ENCODE measurements around the gene ACER1.
"Not testable (repeated sequence)": the region's sequence is repeated elsewhere in the genome, so short reads cannot be mapped to it uniquely, and the experiment has no call there.

The ACER1 gene

DNA sequence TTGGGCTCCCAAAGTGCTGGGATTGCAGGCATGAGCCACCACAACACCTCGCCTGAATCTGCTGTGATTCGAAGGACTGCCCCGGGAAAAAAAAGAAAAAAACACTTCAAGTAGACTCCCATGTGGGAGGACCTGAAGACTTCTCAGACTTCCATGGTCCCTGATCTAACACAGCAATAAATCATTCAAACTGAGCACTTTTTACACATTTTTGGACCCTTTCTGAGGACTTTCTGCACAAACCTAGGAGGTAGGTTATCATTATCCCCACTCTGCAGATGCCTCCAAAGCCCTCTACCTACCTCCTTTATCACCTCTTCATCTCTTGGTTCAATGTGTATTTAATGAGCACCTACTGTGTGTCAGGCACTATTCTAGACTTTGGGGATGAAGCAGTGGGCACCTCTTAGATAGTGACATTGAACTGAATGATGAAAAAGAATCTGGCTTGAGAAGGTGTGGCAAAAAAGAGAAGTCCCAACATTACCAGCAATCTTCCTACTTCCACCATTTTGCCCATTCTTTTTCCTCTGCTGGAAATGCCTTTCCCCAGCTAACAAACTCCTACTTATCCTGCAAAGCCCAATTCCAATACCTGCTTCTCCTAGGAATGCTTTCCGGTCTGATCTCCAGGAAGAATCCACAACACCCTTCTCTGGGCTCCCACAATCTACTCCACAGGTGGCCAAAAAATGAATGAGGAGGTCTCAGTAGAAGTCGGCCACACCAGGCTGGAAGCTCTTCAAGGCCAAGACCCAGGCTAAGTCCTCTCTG lies 26.3 kb upstream of the ACER1 start:
- in situ Hi-C loops (cut with MboI; ENCODE audit: low pct_unique_long_range_greater_than_20kb, low sequenced_read_pairs) = no loop called here
- no peak for DNase-seq

DNA sequence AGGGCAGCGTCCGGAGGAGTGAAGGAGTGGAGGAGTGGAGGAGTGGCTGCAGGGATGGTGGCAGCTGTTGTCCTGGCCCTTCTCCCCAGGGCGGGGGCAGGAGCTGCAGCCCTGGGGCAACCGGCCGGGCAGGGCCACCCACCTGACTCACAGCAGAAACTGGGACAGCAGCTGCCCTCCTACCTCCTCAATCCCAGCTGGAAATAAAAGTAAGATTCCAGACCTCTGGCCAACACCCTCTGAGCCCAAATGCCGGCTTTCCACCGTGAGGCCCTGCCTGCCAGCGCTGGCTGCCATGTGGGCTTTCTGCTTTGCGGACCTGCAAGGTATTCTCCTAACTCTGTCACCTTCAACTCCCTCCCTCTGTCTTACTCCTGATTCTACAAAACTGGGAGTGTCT lies 24.6 kb upstream of the ACER1 start:
- in situ Hi-C loops (cut with MboI; ENCODE audit: low pct_unique_long_range_greater_than_20kb, low sequenced_read_pairs) = no loop called here

DNA sequence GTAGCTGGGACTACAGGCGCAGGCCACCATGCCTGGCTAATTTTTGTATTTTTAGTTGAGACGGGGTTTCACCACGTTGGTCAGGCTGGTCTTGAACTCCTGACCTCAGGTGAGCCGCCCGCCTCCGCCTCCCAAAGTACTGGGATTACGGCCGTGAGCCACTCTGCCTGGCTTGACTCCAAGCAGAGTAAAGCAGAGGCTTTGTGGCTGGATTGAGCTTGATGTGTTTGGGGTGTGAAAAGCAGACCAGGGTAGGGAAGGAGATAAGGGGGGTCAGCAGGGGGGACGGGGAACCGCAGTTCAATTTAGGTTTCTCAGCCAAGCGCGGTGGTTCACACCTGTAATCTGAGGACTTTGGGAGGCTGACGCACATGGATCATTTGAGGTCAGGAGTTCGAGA lies 23.8 kb upstream of the ACER1 start:
- in situ Hi-C loops (cut with MboI; ENCODE audit: low pct_unique_long_range_greater_than_20kb, low sequenced_read_pairs) = no loop called here
- DNase-seq = no peak

More for the DNA sequence above, 24.6 kb upstream of the ACER1 start:
- no peak for DNase-seq

DNA sequence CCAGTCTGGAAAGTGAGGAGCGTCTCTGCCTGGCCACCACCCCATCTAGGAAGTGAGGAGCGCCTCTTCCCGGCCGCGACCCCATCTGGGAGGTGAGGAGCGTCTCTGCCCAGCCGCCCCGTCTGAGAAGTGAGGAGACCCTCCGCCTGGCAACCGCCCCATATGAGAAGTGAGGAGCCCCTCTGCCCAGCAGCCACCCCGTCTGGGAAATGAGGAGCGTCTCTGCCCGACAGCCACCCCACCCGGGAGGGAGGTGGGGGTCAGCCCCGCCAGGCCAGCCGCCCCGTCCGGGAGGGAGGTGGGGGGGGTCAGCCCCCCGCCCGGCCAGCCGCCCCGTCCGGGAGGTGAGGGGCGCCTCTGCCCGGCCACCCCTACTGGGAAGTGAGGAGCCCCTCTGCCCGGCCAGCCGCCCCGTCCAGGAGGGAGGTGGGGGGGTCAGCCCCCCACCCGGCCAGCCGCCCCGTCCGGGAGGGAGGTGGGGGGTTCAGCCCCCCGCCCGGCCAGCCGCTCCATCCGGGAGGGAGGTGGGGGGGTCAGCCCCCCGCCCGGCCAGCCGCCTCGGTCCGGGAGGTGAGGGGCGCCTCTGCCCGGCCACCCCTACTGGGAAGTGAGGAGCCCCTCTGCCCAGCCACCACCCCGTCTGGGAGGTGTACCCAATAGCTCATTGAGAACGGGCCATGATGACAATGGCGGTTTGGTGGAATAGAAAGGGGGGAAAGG lies 22.1 kb upstream of the ACER1 start:
- in situ Hi-C loops (cut with MboI; ENCODE audit: low pct_unique_long_range_greater_than_20kb, low sequenced_read_pairs); DNase-seq: not testable (repeated sequence)

DNA sequence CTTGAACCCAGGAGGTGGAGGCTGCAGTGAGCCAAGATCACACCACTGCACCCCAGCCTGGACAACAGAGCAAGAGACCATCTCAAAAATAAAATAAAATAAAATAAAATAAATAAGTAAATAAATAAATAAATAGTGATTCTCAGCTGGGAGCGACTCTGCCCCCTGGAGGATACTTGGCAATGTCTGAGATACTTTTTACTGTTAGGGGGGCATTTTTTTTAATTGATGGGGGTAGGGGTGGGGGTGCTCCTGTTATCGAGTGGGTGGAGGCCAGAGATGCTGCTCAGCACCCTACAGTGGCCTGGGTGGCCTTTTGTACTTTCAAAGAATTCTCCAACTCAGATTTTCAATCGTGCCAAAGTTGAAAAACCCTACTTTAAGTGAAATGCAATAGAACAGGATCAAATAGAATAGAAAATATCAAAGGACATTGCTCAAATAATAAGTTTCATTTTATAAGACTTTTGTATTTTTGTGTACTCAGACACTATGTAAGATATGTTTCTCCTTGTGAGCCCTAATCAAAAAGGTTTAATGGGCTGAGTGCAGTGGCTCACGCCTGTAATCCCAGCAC lies 20.8 kb upstream of the ACER1 start:
- in situ Hi-C loops (cut with MboI; ENCODE audit: low pct_unique_long_range_greater_than_20kb, low sequenced_read_pairs) = no loop called here
- no peak for DNase-seq

GRCh38 chr19:6352381-6353165 lies 19.2 kb upstream of the ACER1 start:
- in situ Hi-C loops (cut with MboI; ENCODE audit: low pct_unique_long_range_greater_than_20kb, low sequenced_read_pairs) = no loop called here
- DNase-seq = no peak

DNA sequence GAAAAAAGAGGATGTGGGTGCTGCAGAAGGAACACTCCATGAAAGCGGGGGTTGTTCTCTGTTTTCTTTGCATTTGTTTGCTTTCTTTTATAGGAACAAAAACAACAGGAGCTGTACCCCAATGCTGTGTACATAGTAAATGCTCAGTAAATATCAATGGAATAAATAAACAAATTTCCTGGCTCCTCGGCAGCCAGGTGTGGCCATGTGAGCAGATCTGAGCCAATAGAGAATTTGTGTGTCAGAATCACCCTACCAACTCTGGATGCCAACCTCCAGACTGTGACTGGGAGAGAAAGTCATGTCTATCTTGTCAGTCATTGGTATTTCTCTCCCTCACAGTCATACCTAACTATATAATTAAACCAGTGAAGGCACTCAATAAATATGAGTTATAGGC lies 17.3 kb upstream of the ACER1 start:
- no peak for DNase-seq

GRCh38 chr19:6349271-6349670 lies 15.9 kb upstream of the ACER1 start:
- DNase-seq; in situ Hi-C loops (cut with MboI; ENCODE audit: low pct_unique_long_range_greater_than_20kb, low sequenced_read_pairs): not testable (repeated sequence)

More for the DNA sequence above, 17.3 kb upstream of the ACER1 start:
- in situ Hi-C loops (cut with MboI; ENCODE audit: low pct_unique_long_range_greater_than_20kb, low sequenced_read_pairs) = no loop called here

- in situ Hi-C loops (cut with MboI; ENCODE audit: low pct_unique_long_range_greater_than_20kb, low sequenced_read_pairs) = no loop called here
- DNase-seq = peak; percentile 16
Observed at GRCh38 chr19:6343462-6343861, 10.1 kb upstream of the ACER1 start.

DNA sequence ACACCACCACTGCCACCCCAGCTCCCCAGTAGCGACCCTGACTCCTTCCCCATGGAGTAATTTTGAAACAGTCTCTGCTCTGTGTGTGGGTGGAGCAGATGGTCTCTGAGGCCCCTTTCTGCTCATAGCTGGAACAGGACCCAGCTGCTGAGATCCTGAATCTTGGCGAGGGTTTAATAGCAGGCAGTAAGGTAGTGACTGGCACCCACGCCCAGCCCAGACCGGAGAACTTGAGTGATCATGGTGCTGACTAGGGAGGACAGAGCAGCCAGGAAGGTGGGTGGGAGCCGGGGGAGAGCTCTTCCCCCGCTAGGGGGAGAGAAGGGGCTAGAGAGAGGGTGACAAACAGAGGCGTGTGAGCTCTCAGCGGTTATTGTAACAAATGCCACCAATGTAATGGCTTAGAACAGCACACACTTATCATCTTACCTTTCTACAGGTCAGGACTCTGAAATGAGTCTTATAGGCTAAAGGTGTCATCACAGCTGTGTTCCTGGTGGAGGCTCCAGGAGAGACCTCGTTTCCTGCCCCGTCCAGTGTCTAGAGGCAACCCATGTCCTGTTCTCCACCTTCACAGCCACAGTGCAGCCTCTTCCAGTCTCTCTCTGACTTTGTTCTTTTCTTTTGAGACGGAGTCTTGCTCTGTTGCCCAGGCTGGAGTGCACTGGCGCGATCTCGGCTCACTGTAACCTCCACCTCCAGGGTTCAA lies 7.2 kb upstream of the ACER1 start:
- DNase-seq = peak; percentile 33
- in situ Hi-C loops (cut with MboI; ENCODE audit: low pct_unique_long_range_greater_than_20kb, low sequenced_read_pairs) = no loop called here

- no peak for DNase-seq
- in situ Hi-C loops (cut with MboI; ENCODE audit: low pct_unique_long_range_greater_than_20kb, low sequenced_read_pairs) = no loop called here
Observed at GRCh38 chr19:6334490-6335285, 1.3 kb upstream of the ACER1 start.

DNA sequence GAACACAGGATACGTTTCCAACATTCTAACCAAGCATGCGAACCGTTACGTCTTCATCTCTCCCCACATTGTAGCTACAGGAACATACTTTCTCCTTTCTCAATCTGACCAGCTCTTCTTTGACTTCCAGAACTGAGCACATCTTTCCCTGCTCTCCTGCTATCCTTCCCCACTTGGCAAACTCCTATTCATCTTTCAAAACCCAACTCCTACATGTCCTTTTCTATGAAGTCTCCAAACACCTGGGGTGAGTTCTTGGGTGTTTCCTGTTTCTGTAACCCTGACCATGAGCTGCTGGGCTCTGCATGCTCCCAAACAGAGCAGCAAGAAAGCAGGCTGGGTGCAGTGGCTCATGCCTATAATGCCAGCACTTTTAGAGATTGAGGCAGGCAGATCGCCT lies 6.6 kb downstream of the ACER1 start:
- in situ Hi-C loops (cut with MboI; ENCODE audit: low pct_unique_long_range_greater_than_20kb, low sequenced_read_pairs) = no loop called here
- no peak for DNase-seq

DNA sequence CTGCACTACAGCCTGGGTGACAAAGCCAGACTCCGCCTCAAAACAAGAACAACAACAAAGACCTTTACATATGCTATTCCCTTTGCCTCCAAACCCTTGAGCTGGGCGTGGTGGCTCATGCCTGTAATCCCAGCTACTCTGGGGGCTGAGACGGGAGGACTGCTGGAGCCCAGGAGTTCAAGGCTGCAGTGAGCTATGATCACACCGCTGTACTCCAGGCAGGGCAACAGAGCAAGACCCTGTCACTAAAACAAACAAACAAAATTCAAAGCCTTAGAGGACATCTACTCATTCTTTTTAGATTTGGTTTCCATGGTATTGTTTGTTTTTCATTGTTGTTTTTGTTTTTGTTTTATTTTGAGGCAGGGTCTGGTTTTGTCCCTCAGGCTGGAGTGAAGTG lies 7.8 kb downstream of the ACER1 start:
- no peak for DNase-seq
- in situ Hi-C loops (cut with MboI; ENCODE audit: low pct_unique_long_range_greater_than_20kb, low sequenced_read_pairs) = no loop called here

DNA sequence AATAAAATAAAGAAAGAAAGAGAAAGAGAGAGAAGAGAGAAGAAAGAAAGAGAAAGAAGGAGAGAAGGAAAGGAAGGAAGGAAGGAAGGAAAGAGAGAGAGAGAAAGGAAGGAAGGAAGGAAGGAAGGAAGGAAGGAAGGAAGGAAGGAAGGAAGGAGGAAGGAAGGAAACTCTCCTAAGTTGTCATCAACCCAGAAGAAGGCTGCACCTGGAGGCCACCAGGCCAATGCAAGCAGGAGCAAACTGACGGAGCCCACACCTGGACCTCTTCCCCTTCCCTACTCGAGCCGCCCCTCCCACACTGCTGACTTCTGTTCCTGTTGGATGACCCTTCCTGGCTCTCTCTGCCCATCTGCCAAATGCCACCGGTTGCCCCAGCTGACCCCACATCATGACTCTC lies 8.7 kb downstream of the ACER1 start:
- in situ Hi-C loops (cut with MboI; ENCODE audit: low pct_unique_long_range_greater_than_20kb, low sequenced_read_pairs) = no loop called here
- DNase-seq = no peak

GRCh38 chr19:6322284-6322683 lies 11.1 kb downstream of the ACER1 start:
- in situ Hi-C loops (cut with MboI; ENCODE audit: low pct_unique_long_range_greater_than_20kb, low sequenced_read_pairs) = no loop called here

DNA sequence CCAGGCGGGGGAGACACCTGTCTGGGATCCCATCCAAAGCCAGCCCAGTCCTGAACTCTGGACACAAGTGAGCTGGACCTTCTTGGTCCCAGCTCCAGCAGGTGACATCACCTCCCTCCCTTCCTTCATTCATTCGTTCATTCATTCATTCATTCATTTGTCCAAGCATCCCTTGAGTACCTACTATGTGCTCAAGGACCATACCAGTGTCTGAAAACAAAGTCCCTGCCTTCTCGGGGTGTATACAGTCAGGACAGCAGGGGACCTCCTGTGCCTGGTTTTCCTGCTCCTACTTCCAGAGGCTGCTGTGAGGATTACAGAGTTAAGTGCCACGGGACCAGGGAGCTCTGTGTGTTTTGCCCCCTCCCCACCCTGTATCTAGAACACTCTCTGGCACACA lies 14.0 kb downstream of the ACER1 start:
- no peak for DNase-seq
- in situ Hi-C loops (cut with MboI; ENCODE audit: low pct_unique_long_range_greater_than_20kb, low sequenced_read_pairs) = no loop called here

More at GRCh38 chr19:6322284-6322683, 11.1 kb downstream of the ACER1 start:
- DNase-seq = no peak

DNA sequence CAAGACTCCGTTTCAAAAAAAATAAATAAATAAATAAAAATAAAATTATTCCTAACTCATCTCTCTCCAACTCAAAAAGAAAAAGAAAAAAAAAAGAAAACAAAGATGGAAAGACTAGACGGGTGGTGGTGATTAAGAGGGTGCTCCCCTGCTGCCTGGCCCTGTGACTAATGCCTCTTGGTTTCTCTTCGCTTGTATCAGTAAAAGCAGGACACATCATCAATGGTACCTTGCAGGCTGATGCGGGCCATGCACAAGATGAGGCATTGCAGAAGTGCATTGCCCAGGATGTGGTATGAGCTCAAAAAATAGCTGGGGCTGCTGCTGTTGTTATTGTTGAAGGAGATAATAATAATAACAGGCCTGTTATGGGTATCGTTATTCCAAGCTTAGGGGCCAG lies 14.6 kb downstream of the ACER1 start:
- in situ Hi-C loops (cut with MboI; ENCODE audit: low pct_unique_long_range_greater_than_20kb, low sequenced_read_pairs) = no loop called here
- no peak for DNase-seq

DNA sequence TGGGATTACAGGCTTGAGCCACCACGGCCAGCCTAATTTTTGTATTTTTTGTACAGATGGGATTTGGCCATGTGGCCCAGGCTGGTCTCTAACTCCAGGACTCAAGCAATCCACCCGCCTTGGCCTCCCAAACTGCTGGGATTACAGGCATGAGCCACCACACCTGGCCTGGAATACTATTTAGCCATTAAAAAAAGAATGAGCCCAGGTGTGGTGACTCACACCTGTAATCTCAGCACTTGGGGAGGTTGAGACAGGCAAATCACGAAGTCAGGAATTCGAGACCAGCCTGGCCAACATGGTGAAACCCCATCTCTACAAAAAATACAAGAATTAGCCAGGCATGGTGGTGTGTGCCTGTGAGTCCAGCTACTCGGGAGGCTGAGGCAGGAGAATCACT lies 17.8 kb downstream of the ACER1 start:
- DNase-seq; in situ Hi-C loops (cut with MboI; ENCODE audit: low pct_unique_long_range_greater_than_20kb, low sequenced_read_pairs): not testable (repeated sequence)

Measured in KBM-7 (cell line).